ENCODE data around the gene GRB14. TPM values are rescaled to one million over a fixed set of nuclear protein-coding genes. Genes with fewer than 3 reads are reported as not detected.

The GRB14 gene
- total and polyA plus RNA-seq, 10 of the 15 experiments (the other 5 are each of a cell fraction or from before 2014, with no cell fraction given) = not detected

DNA sequence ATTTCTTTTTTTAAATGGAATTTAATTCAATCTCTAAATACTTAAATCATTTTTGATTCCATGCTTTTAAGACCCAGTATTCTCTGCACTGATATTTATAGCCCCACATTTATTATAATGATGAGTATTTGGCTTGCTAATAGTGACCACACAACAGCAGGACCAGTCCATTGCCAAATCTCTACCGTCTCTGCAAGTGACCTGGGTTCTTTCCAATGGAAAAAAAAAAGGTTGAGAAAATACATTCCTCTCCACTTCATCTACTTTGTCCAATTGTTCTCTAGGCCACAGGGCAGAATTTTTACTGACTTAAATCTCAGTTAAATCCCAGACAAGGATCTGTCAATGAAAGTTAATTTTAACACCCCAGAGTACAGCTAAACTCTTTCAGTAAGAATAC, 20.5 kb downstream of the GRB14 start:
- CTCF ChIA-PET = interaction anchor here (0.7 to 1.3 kb wide), 3 partner anchors 10 to 41 kb away, joined by 3 to 4 read pairs (median 3); no protein-coding TSS in a partner anchor
- intact Hi-C loops (cut with micrococcal nuclease; ENCODE audit: unreplicated experiment) = loop anchor here (10.0 kb wide), 1 partner anchor 1436 kb away; no protein-coding TSS in a partner anchor
- Histone ChIP-seq H3K4me1 (ENCODE audit: control insufficient read depth, insufficient read depth, low read length) (no peaks in the 10 kb centered on the region), H2AFZ (ENCODE audit: control insufficient read depth, low read depth, low read length) (no peak overlapping the region), H4K20me1 (ENCODE audit: control insufficient read depth, insufficient read depth) (no peaks in the 10 kb centered on the region), H3K36me3 (ENCODE audit: control insufficient read depth in 2 of 2, insufficient read depth in 2 of 2, low read length in 1 of 2) (no peaks in the 10 kb centered on the region), H3K9ac (ENCODE audit: control insufficient read depth, insufficient read depth, low read length) (no peak overlapping the region), H3K9me3 (replicated peaks; ENCODE audit: control insufficient read depth, insufficient read depth, low read length) (no peaks in the 10 kb centered on the region), H3K27me3 (replicated peaks in 1 of 2; ENCODE audit: control insufficient read depth in 2 of 2, insufficient read depth in 2 of 2, low read length in 1 of 2) (no peaks in the 10 kb centered on the region), H3K27ac (ENCODE audit: control insufficient read depth, insufficient read depth) (no peak overlapping the region), H3K79me2 (ENCODE audit: control insufficient read depth, insufficient read depth, low read length) (no peaks in the 10 kb centered on the region), H3K4me3 (no peak overlapping the region), H3K4me2 (ENCODE audit: control insufficient read depth, insufficient read depth) (no peak overlapping the region)
- FAIRE-seq = no peak
- WGBS (ENCODE audit: insufficient coverage, insufficient replicate concordance, low lambda C conversion rate, missing lambda C conversion rate) = 87% methylated on average over 1 of the region's 1 CpG
- RAD21 ChIA-PET (ENCODE audit: unreplicated experiment) = no interaction called here
- no TSS peak for BruUV-seq (replicated peaks)
- TF ChIP-seq ZNF24 (IDR thresholded peaks at IDR 0.05) (no peak), ZNF622 (IDR thresholded peaks at IDR 0.05) (no peak), STAT3 (IDR thresholded peaks at IDR 0.05; ENCODE audit: low read depth, low read length) (no peak), SREBF2 (IDR thresholded peaks at IDR 0.05; ENCODE audit: low read length) (no peak), ZZZ3 (IDR thresholded peaks at IDR 0.05; ENCODE audit: control insufficient read depth, insufficient read length, low read depth) (no peak), HDGF (IDR thresholded peaks at IDR 0.05) (no peak)
- TF ChIP-seq, protein P1, sequence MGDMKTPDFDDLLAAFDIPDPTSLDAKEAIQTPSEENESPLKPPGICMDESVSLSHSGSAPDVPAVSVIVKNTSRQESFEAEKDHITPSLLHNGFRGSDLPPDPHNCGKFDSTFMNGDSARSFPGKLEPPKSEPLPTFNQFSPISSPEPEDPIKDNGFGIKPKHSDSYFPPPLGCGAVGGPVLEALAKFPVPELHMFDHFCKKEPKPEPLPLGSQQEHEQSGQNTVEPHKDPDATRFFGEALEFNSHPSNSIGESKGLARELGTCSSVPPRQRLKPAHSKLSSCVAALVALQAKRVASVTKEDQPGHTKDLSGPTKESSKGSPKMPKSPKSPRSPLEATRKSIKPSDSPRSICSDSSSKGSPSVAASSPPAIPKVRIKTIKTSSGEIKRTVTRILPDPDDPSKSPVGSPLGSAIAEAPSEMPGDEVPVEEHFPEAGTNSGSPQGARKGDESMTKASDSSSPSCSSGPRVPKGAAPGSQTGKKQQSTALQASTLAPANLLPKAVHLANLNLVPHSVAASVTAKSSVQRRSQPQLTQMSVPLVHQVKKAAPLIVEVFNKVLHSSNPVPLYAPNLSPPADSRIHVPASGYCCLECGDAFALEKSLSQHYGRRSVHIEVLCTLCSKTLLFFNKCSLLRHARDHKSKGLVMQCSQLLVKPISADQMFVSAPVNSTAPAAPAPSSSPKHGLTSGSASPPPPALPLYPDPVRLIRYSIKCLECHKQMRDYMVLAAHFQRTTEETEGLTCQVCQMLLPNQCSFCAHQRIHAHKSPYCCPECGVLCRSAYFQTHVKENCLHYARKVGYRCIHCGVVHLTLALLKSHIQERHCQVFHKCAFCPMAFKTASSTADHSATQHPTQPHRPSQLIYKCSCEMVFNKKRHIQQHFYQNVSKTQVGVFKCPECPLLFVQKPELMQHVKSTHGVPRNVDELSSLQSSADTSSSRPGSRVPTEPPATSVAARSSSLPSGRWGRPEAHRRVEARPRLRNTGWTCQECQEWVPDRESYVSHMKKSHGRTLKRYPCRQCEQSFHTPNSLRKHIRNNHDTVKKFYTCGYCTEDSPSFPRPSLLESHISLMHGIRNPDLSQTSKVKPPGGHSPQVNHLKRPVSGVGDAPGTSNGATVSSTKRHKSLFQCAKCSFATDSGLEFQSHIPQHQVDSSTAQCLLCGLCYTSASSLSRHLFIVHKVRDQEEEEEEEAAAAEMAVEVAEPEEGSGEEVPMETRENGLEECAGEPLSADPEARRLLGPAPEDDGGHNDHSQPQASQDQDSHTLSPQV (IDR thresholded peaks at IDR 0.05) = no peak
- no peak for ATAC-seq
- POLR2A ChIA-PET = no interaction called here
- DNase-seq (ENCODE audit: low read depth, low spot score) = no peak
- SMC1A ChIA-PET (ENCODE audit: uncharacterized antibody, unreplicated experiment) = interaction anchor here (0.6 kb wide), 1 partner anchor 19 kb away, joined by 3 read pairs; no protein-coding TSS in a partner anchor
- in situ Hi-C loops (cut with MboI) = no loop called here

Measured in GM12878 (cell line).